Pancreas (tissue), 10 donors: ENCODE data around the gene AMN. TPM values are rescaled to one million over a fixed set of nuclear protein-coding genes. Genes with fewer than 3 reads are reported as not detected.

Source experiments
- ATAC-seq, 4 donors: fragments of 200-7000 bp; cut with Tn5 transposase; one replicate each; pipeline versions ENCODE4 v1.8.0 to v1.9.1; 2020; ENCODE audit warnings: mild to moderate bottlenecking in 4 of 4, moderate library complexity in 4 of 4
- DNase-seq, 6 donors: peaks; one replicate each; pipeline ENCODE4 v3.0.0-alpha.2; 2020
- FAIRE-seq: peaks from 2 replicates; lab custom pipeline; 2012; peaks lifted over from hg19 to GRCh38; lab: Jason Lieb, UNC
- H3K27ac ChIP-seq, 4 donors: fragments of 200-600 bp; sonication (generic); 1 replicate in 3 of 4; 2 replicates in 1 of 4; pipeline versions ENCODE4 v1.5.0 to v1.8.0; 2020
- H3K27me3 ChIP-seq, 4 donors: fragments of 200-600 bp; one replicate each; pipeline ENCODE4 v1.8.0; 2021
- H3K36me3 ChIP-seq, 3 donors: fragments of 200-600 bp; sonication (generic) in 1 of 3; one replicate each; pipeline versions ENCODE4 v1.5.0 to v1.8.0; 2020 to 2021
- H3K4me1 ChIP-seq, 3 donors: fragments of 200-600 bp; one replicate each; pipeline ENCODE4 v1.8.0; 2021
- H3K4me3 ChIP-seq, 4 donors: fragments of 200-600 bp; sonication (generic) in 2 of 4; one replicate each; pipeline versions ENCODE4 v1.5.0 to v1.8.0; 2020 to 2021
- H3K9me3 ChIP-seq, 4 donors: fragments of 200-600 bp; one replicate each; pipeline ENCODE4 v1.8.0; 2021
- WGBS, 2 donors: extraction: QIAGEN DNeasy Blood & Tissue Kit; methylation state at CpG; one replicate each; pipeline ENCODE4 v1.1.7; 2013; 5-methylcytosine and 5-hydroxymethylcytosine counted together
- intact Hi-C, 3 donors: fragments of 100-400 bp; cut with DNase I; formaldehyde crosslinking; loops; one replicate each; pipeline versions ENCODE4 v1.11.1 to v1.14.2; 2022
- polyA plus RNA-seq, 2 donors: library from polyadenylated mRNA; stranded (reverse); fragments of 200-250 nt; gene quantifications; one replicate each; pipeline ENCODE4 v1.2.3, GENCODE V29; 2013
- total RNA-seq, 6 donors: library from RNA; stranded (reverse); fragmentation: NEBNext Ultra II Directional in 4 of 6; extraction: Animal tissue kit (Norgen Biotek cat#: 25700) in 4 of 6; gene quantifications; one replicate each; pipeline versions ENCODE4 v1.2.1 to v1.2.4, GENCODE V29; 2021 to 2023
- TF ChIP-seq, protein P1 (sequence below), 4 donors: fragments of 200-600 bp; sonication (generic) in 3 of 4; IDR thresholded peaks; one replicate each; pipeline versions ENCODE4 v1.5.0 to v1.8.0; 2021; ENCODE audit warnings: antibody characterized with exemption in 4 of 4
- donor health status: healthy with polysubstance abuse.
- donor health status: DM: no; HTN: no; CAD: no; lungs with moderate emphysema.
- donor health status: DM: no; HTN: no; CAD: no.
- donor health status: control.
- donor health status: control.
- donor health status: Bipolar disorder and iron deficiency.
- donor health status: DM: yes; HTN: yes; CAD: no.
- donor health status: DM: no; HTN: no; CAD: no.
- donor health status: DM: no; HTN: no; CAD: no.
- donor health status: DM: yes; HTN: yes; CAD: no.

Gene AMN
- total and polyA plus RNA-seq, 8 donors: 1.0 to 4.3 (median 1.5) TPM

DNA sequence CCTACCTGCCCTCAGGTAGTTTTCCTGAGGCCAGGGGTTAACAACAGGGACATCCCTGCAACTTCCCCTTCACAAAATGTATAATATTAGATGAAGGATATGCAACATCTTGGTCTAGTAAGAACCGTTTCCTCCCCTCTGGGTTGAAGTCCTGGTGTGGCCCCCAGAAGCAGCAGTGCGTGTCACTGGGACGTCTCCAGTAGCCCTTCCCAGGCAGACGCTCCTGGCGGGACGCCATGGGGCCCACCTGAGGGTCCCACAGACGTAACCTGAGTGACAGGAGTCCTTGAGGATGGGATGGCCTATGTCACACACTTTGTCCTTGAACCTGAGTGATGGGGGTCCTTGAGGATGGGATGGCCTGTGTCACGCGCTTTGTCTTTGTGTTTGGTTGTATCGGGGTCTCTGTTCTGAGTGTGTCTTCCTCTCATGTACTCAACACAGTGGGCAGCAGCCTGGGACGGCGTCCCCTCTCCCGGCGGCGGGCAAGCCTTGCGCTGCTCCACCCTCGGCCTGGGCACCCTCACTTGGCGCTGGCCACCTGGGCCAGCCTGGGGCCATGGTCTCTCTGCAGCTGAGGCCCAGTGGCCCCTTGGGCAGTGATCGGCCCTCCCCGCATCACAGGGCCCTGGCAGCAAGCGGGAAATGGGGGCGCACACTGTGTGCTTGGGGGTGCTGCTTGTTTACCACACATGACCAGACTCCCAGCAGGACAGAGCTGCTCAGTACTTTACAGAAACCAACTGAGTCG lies 14.3 kb upstream of the AMN start:
- 90 to 91% methylated on average over 23 of the region's 23 CpGs for WGBS, 2 donors
- H3K4me3 ChIP-seq: no peak overlapping the region
- no peaks in the 10 kb centered on the region for H3K36me3 ChIP-seq
- intact Hi-C loops: no loop called here
- no peak overlapping the region for H3K27ac ChIP-seq
- H3K27me3 ChIP-seq: no peaks in the 10 kb centered on the region
- H3K9me3 ChIP-seq: no peaks in the 10 kb centered on the region
- no peak for FAIRE-seq
- no peak for ATAC-seq
- no peak for DNase-seq
- TF ChIP-seq, protein P1, sequence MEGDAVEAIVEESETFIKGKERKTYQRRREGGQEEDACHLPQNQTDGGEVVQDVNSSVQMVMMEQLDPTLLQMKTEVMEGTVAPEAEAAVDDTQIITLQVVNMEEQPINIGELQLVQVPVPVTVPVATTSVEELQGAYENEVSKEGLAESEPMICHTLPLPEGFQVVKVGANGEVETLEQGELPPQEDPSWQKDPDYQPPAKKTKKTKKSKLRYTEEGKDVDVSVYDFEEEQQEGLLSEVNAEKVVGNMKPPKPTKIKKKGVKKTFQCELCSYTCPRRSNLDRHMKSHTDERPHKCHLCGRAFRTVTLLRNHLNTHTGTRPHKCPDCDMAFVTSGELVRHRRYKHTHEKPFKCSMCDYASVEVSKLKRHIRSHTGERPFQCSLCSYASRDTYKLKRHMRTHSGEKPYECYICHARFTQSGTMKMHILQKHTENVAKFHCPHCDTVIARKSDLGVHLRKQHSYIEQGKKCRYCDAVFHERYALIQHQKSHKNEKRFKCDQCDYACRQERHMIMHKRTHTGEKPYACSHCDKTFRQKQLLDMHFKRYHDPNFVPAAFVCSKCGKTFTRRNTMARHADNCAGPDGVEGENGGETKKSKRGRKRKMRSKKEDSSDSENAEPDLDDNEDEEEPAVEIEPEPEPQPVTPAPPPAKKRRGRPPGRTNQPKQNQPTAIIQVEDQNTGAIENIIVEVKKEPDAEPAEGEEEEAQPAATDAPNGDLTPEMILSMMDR (IDR thresholded peaks at IDR 0.05): no peak
- H3K4me1 ChIP-seq: no peaks in the 10 kb centered on the region

DNA sequence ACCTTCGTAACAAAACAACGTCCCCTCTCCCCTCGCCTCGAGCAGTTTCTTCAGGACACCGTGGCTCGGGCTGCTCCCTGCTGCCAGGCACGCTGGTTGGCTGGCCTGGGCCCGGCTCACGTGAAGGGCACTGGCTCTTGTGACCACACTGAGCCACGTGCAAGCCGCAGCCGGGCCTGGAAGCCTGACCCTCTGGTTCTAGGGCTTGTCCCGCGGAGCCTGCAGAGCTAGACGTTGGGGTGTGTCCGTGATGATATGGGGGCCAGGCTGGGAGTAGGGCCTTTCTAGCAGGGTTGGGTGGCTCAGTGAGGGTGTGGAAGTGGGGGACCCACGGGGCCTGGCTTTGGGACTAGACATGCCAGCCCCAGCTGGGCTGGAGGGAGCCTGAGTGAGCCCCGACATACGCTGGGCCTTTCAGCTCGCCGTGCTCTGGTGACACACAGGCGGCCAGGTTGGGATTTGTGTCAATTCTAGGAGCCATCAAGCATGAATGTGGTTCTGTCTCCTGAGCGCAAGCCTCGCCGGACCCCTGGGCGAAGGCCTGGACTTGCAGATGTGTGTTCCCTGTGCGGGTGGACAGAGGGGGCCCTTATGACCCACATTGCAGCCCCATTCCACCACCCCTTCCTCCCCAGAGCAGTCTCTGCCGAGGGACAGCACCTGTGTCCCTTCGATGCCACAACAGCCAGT lies 13.6 kb upstream of the AMN start:
- ATAC-seq (no peak), DNase-seq (no peak), FAIRE-seq (no peak)
- H3K27me3 ChIP-seq: no peaks in the 10 kb centered on the region
- WGBS, 2 donors: 92 to 93% methylated on average over 29 of the region's 29 CpGs
- no peaks in the 10 kb centered on the region for H3K4me1 ChIP-seq
- TF ChIP-seq, protein P1 (IDR thresholded peaks at IDR 0.05): no peak
- H3K36me3 ChIP-seq: no peaks in the 10 kb centered on the region
- no peaks in the 10 kb centered on the region for H3K9me3 ChIP-seq
- no peak overlapping the region for H3K4me3 ChIP-seq
- no peak overlapping the region for H3K27ac ChIP-seq
- intact Hi-C loops: no loop called here

DNA sequence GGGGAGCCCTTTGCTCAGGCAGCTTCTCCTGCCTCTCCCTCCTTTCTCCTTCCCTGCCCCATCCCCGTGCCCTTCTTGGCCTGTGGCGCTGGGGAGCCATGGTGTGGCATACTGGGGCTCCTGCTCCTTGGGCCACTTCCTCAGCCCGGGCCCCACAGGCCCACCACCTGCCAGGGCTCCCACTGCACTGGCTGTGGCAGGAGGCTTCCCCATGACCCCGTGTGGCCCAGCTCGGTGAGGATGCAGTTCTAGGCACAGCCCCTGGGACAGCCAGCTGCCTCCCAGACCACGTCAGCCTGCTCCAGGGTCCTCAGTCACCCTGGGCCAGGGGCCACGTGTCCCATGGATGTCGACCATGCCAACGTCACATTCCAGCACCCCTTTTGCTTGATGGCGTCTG lies 13.0 kb upstream of the AMN start:
- Histone ChIP-seq H3K4me1 (no peaks in the 10 kb centered on the region), H3K27ac (no peak overlapping the region), H3K27me3 (no peaks in the 10 kb centered on the region), H3K9me3 (no peaks in the 10 kb centered on the region), H3K4me3 (no peak overlapping the region), H3K36me3 (no peaks in the 10 kb centered on the region)
- 80 to 90% methylated on average over 8 to 10 of the region's 10 CpGs for WGBS, 2 donors
- DNase-seq (peak in 1 of 6 donors; percentile 37), FAIRE-seq (no peak), ATAC-seq (no peak)
- intact Hi-C loops: no loop called here
- TF ChIP-seq, protein P1 (IDR thresholded peaks at IDR 0.05): no peak

DNA sequence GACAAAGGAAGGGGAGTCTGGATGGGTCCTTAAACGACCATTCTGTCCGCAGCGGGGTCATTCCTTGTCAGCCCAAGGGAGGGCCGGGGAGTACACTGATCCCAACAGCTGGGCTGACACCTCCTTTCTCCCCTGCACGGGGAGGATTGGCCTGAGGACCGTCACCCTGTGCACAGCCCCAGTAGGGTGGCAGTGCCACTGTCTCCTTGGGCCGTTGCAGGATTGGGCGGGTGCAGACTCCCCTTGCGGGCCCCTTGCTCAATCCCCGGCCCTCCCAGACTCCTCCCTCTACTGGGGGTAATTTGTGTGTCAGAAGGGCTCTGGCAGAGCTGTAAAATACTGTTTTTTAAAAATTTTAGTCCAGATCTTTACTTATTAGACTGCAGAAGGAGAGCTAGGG lies 12.6 kb upstream of the AMN start:
- Histone ChIP-seq H3K4me3 (no peak overlapping the region), H3K27me3 (no peaks in the 10 kb centered on the region), H3K4me1 (no peaks in the 10 kb centered on the region), H3K27ac (no peak overlapping the region), H3K36me3 (no peaks in the 10 kb centered on the region), H3K9me3 (no peaks in the 10 kb centered on the region)
- WGBS, 2 donors: 84 to 93% methylated on average over 9 to 10 of the region's 10 CpGs
- intact Hi-C loops: loop anchor here in 1 of 3 donors (10.0 kb wide), 1 partner anchor 215 kb away; no protein-coding TSS in a partner anchor
- FAIRE-seq (no peak), DNase-seq (peak in 1 of 6 donors; percentile 30), ATAC-seq (no peak)
- TF ChIP-seq, protein P1 (IDR thresholded peaks at IDR 0.05): no peak
